GM13977 (cell line): ENCODE measurements around the gene FAM107B.

Source experiments
- DNase-seq: peaks from one replicate; pipeline ENCODE4 v3.0.0; 2012; ENCODE audit warnings: low spot score
- in situ Hi-C: fragments of 300-500 bp; cut with MboI; formaldehyde crosslinking; loops from one replicate; pipeline ENCODE4 v1.12.0; 2022; ENCODE audit warnings: low sequenced_read_pairs, low pct_unique_long_range_greater_than_20kb, mixed read lengths, inconsistent platforms; ENCODE audit not compliant: unreplicated experiment
- TF ChIP-seq, protein P1 (sequence below): IDR thresholded peaks from 2 replicates; pipeline ENCODE4 v1.5.1; 2012; ENCODE audit warnings: mild to moderate bottlenecking, control low read depth; ENCODE audit not compliant: insufficient read depth; ENCODE audit errors: extremely low read depth, missing control alignments

FAM107B gene

DNA sequence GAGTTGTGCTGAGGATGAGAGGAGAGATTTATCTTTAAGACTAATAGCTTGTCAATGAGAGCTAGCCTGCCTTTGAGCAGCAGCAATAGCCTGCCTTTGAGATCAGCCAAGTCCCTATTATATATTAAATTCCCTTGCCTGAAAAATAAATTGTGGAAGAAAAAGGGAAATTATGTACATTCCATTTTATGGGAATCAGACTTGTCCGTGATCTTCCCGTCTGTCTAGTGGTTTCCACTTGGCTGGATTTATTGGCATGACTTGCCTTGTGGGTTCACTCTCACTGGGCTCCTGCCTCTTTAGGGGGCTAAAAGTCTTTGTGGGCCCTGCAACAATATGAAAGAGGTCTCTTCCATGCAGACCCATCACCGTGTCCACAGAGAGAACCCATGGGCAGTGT lies 272.3 kb downstream of the FAM107B start:
- in situ Hi-C loops = no loop called here
- DNase-seq = no peak
- TF ChIP-seq, protein P1, sequence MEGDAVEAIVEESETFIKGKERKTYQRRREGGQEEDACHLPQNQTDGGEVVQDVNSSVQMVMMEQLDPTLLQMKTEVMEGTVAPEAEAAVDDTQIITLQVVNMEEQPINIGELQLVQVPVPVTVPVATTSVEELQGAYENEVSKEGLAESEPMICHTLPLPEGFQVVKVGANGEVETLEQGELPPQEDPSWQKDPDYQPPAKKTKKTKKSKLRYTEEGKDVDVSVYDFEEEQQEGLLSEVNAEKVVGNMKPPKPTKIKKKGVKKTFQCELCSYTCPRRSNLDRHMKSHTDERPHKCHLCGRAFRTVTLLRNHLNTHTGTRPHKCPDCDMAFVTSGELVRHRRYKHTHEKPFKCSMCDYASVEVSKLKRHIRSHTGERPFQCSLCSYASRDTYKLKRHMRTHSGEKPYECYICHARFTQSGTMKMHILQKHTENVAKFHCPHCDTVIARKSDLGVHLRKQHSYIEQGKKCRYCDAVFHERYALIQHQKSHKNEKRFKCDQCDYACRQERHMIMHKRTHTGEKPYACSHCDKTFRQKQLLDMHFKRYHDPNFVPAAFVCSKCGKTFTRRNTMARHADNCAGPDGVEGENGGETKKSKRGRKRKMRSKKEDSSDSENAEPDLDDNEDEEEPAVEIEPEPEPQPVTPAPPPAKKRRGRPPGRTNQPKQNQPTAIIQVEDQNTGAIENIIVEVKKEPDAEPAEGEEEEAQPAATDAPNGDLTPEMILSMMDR = no peak

DNA sequence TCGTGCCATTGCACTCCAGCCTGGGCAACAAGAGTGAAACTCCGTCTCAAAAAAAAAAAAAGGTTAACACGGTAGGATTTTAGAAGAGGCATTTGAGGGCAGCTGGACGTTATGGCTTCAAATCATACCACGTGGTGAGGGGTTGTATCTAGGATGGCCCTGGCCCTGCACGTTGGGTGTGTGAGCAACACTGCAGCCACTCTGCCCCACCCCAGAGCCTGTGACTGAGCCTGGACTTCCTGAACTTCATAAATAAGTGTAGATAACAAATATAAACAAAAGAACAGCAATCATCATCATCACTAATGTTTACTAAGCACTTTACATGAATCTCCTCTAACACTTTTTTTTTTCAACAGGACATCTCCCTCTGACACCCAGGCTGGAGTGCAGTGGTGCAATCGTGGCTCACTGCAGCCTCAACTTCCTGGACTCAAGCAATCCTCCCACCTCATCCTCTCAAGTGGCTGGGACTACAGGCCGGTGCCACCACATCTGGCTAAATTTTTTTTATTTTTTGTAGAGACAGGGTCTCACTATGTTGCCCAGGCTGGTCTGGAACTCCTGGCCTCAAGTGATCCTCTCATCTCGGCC lies 274.4 kb downstream of the FAM107B start:
- TF ChIP-seq, protein P1 = no peak
- in situ Hi-C loops = no loop called here
- DNase-seq = no peak

DNA sequence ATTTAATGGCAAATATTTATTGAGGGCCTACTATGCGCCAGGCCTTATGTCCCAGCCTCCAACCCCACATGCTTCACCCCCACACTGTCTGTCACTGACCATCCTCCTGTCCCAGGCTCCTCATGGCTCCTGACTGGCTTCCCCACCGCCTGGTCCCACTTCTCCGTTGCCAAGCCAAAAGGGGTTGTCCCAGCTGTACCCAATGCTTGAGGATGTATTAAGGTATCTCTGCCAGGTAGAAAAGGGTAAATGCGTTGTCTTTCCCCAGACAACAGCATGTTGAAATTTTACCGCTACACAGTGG lies 275.1 kb downstream of the FAM107B start:
- TF ChIP-seq, protein P1 = no peak
- in situ Hi-C loops = no loop called here
- DNase-seq = no peak

DNA sequence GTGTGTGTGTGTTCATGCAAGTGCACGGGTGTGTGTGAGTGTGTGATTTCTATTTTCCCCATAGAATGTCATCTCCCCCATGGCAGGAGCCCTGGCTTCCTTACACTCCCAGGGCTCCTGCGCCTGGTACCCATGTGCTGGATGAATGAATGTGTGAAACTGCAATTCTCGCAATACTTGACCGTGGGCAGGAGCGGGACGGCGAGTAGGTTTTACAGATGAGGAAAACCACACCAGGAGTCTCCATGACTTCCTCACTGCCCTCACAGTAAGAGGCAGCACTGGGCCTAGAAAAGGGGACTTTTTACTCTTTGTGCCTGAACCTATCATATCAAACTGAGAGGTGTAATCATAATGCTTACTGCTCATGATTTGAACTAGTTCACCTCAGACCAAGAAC lies 276.4 kb downstream of the FAM107B start:
- TF ChIP-seq, protein P1 = no peak
- in situ Hi-C loops = no loop called here
- DNase-seq = no peak

DNA sequence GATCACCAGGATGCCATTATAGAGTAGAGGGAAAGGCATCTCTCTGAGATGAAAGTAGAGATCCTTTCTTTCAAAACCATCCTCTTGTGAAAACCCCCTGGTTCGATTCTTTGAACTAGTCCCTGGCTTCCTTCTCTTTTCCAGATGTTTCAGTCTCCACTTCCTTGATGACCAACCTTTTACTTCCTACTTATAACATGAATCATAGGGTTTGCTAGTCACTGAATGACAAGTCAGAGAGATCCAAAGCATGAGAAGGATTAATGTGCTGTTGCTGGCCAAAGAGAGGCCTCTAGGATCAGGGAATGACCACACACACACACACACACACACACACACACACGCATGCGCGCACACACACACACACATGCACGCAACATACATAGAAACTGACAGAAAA lies 282.9 kb downstream of the FAM107B start:
- TF ChIP-seq, protein P1 = no peak
- no peak for DNase-seq
- in situ Hi-C loops = no loop called here

DNA sequence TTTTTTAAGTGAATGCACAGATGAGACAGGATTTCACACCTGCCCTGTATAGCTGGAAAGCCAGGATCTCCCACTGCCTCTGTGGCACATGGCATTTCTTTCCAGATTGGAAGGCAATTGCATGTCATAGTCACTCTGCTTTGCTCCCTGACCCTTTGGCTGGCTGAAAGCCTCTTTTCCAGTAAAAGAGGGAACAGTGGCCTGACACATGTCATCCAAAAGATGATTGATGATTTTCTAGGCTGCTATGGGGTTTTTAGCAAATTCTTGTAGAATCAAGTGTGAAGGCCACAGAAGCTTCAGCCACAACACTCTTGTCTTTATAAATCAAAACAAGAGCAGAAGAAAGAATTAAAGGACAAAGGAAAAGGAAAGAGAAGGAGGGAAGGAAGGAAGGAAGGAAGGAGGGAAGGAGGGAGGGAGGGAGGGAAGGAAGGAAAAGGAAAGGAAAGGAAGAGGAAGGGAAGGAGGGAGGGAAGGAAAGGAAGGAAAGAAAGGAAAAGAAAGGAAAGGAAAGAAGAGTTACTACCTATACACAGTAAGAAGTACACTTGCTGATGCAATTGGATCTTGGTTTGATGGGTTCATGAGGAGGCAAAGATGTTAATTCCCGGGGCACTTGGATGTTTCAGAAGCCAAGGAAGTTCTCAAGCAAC lies 285.0 kb downstream of the FAM107B start:
- DNase-seq = no peak
- in situ Hi-C loops = no loop called here
- TF ChIP-seq, protein P1 = no peak
